HG02870 (cell line): ENCODE measurements around the gene MLLT10.
A peak's percentile ranks its signal among the peaks of the same experiment; 100 is the strongest.

Experiments
- ATAC-seq: cut with Tn5 transposase; IDR thresholded peaks from one replicate; pipeline ENCODE4 v1.9.1; 2021; ENCODE audit warnings: mild to moderate bottlenecking, moderate library complexity; ENCODE audit not compliant: unreplicated experiment

MLLT10 gene

GRCh38 chr10:21533467-21534279 is at the start of gene MLLT10:
TSS of gene MLLT10 (plus strand) at chr10:21534232. CDS start at chr10:21534645, 413 bp downstream.
- peak; percentile 78 for ATAC-seq

- ATAC-seq = no peak
Observed at GRCh38 chr10:21487416-21488180, 46.4 kb upstream of the MLLT10 start.

- no peak for ATAC-seq
Observed at GRCh38 chr10:21488246-21488956, 45.6 kb upstream of the MLLT10 start.

GRCh38 chr10:21488957-21489446 is 45.0 kb upstream of the MLLT10 start:
- no peak for ATAC-seq

GRCh38 chr10:21490028-21490710 is 43.9 kb upstream of the MLLT10 start:
- ATAC-seq = no peak

GRCh38 chr10:21490711-21491105 is 43.3 kb upstream of the MLLT10 start:
- no peak for ATAC-seq

- no peak for ATAC-seq
Observed at GRCh38 chr10:21492421-21492820, 41.6 kb upstream of the MLLT10 start.

- ATAC-seq = no peak
Observed at GRCh38 chr10:21493784-21494183, 40.2 kb upstream of the MLLT10 start.

- no peak for ATAC-seq
Observed at GRCh38 chr10:21494191-21495001, 39.6 kb upstream of the MLLT10 start.

GRCh38 chr10:21495002-21495751 is 38.9 kb upstream of the MLLT10 start:
- ATAC-seq = peak; percentile 1

- ATAC-seq = peak; percentile 69
Observed at GRCh38 chr10:21495752-21496342, 38.2 kb upstream of the MLLT10 start.

GRCh38 chr10:21496343-21497176 is 37.5 kb upstream of the MLLT10 start:
- ATAC-seq = peak; percentile 33

GRCh38 chr10:21497177-21497807 is 36.7 kb upstream of the MLLT10 start:
- ATAC-seq = no peak

GRCh38 chr10:21498377-21498776 is 35.7 kb upstream of the MLLT10 start:
- no peak for ATAC-seq

GRCh38 chr10:21498986-21499385 is 35.0 kb upstream of the MLLT10 start:
- ATAC-seq = no peak

GRCh38 chr10:21499701-21500577 is 34.1 kb upstream of the MLLT10 start:
- no peak for ATAC-seq

- no peak for ATAC-seq
Observed at GRCh38 chr10:21500578-21500910, 33.5 kb upstream of the MLLT10 start.
